Mesendoderm (in vitro differentiated cells): ENCODE results near the gene ZDHHC4.

Experiments used
- DNase-seq: peaks from one replicate; pipeline ENCODE4 v3.0.0; 2013
- H2AK5ac ChIP-seq: 2 replicates; pipeline ENCODE4 v1.6.1; 2013; ENCODE audit warnings: low read length, inconsistent platforms
- H2BK120ac ChIP-seq: 2 replicates; pipeline ENCODE4 v1.6.1; 2013; ENCODE audit warnings: low read depth, mild to moderate bottlenecking, low read length, moderate library complexity, mixed read lengths
- H2BK15ac ChIP-seq: replicated peaks from 2 replicates; pipeline ENCODE4 v1.6.1; 2013; ENCODE audit warnings: low read depth, mild to moderate bottlenecking, moderate library complexity
- H2BK5ac ChIP-seq: 2 replicates; pipeline ENCODE4 v1.6.1; 2013; ENCODE audit warnings: low read length, inconsistent platforms
- H3K18ac ChIP-seq: 2 replicates; pipeline ENCODE4 v1.6.1; 2013; ENCODE audit warnings: mild to moderate bottlenecking, low read length, mixed read lengths
- H3K23ac ChIP-seq: one replicate; pipeline ENCODE4 v1.6.1; 2013; ENCODE audit warnings: low read length
- H3K27ac ChIP-seq: 2 replicates; pipeline ENCODE4 v1.5.1; 2013; ENCODE audit warnings: low read depth, mild to moderate bottlenecking, inconsistent platforms, low read length, moderate library complexity
- H3K27me3 ChIP-seq: 2 replicates; pipeline ENCODE4 v1.6.1; 2013; ENCODE audit warnings: low read length, control low read depth, mild to moderate bottlenecking, inconsistent platforms; ENCODE audit not compliant: insufficient read depth, poor library complexity
- H3K36me3 ChIP-seq: 2 replicates; pipeline ENCODE4 v1.6.1; 2013; ENCODE audit warnings: low read length, inconsistent platforms; ENCODE audit not compliant: control insufficient read depth, insufficient read depth
- H3K4ac ChIP-seq: one replicate; pipeline ENCODE4 v1.6.1; 2013; ENCODE audit warnings: low read depth, mild to moderate bottlenecking, low read length, moderate library complexity
- H3K4me1 ChIP-seq: 2 replicates; pipeline ENCODE4 v1.6.1; 2013; ENCODE audit warnings: low read depth, low read length, inconsistent platforms; ENCODE audit not compliant: control insufficient read depth
- H3K4me2 ChIP-seq: 2 replicates; pipeline ENCODE4 v1.6.1; 2013; ENCODE audit warnings: low read length
- H3K4me3 ChIP-seq: 2 replicates; pipeline ENCODE4 v1.5.1; 2013; ENCODE audit warnings: mild to moderate bottlenecking, low read length
- H3K56ac ChIP-seq: one replicate; pipeline ENCODE4 v1.6.1; 2013; ENCODE audit warnings: low read length
- H3K79me1 ChIP-seq: 2 replicates; pipeline ENCODE4 v1.6.1; 2013; ENCODE audit warnings: low read length, inconsistent platforms
- H3K79me2 ChIP-seq: 2 replicates; pipeline ENCODE4 v1.6.1; 2013; ENCODE audit warnings: mild to moderate bottlenecking, low read length; ENCODE audit not compliant: control insufficient read depth, insufficient read depth
- H3K9ac ChIP-seq: 2 replicates; pipeline ENCODE4 v1.6.1; 2013; ENCODE audit warnings: low read length, inconsistent platforms
- H4K5ac ChIP-seq: one replicate; pipeline ENCODE4 v1.6.1; 2013; ENCODE audit warnings: low read length
- H4K8ac ChIP-seq: one replicate; pipeline ENCODE4 v1.6.1; 2013; ENCODE audit warnings: low read depth, mild to moderate bottlenecking, control low read depth, low read length, moderate library complexity
- WGBS: extraction: QIAGEN DNeasy Blood & Tissue Kit; methylation state at CpG from one replicate; pipeline ENCODE4 v1.1.7; 2013; ENCODE audit warnings: low lambda C conversion rate, missing lambda C conversion rate; ENCODE audit not compliant: insufficient coverage; ENCODE audit errors: extremely low coverage; 5-methylcytosine and 5-hydroxymethylcytosine counted together

ZDHHC4 gene

DNA sequence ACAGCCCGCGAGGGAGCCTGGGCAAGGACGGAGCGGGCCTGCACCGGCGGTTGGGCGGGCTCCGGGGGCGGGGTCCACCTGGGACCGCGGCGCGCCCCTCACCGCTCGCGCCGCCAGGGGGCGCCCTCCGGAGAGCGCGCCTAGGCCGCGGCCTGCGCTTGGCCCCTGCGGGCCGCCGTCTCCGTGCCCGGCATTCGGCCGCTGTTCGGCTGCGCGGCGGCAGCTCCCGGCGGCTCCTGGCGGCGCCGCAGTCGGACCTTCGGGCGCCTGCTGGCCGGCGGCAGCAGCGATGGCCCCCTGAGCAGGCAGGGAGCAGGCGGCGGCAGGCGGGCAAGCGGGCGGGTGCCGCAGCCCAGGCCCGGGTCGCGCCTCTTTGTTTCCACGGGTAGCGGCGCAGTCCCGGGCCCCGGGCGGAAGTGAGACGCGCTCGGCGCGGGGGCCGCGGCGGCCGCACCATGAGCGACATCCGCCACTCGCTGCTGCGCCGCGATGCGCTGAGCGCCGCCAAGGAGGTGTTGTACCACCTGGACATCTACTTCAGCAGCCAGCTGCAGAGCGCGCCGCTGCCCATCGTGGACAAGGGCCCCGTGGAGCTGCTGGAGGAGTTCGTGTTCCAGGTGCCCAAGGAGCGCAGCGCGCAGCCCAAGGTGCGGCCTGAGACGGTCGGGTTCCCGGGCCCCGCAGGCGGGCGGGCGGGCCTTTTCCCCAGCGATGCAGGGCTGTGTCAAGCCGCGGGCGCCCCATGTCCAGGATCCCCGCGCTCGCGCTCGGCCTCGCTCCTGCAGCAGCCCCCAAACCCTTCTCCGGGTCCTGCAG is 12.8 kb downstream of the ZDHHC4 start, which contains the start of gene INTS15:
Gene INTS15, plus strand, starts transcription at position 193 of the 816 bp plus-strand sequence. Its CDS starts 263 bp downstream, at position 456.
- no peaks in the 10 kb centered on the region for H3K79me2 ChIP-seq
- H3K79me1 ChIP-seq: no peaks in the 10 kb centered on the region
- H3K27ac ChIP-seq: peak within 1 kb of the TSS; percentile 83
- no peak within 1 kb of the TSS for H4K5ac ChIP-seq
- H2BK120ac ChIP-seq: no peak within 1 kb of the TSS
- no peaks in the 10 kb centered on the region for H3K27me3 ChIP-seq
- H2AK5ac ChIP-seq: no peak within 1 kb of the TSS
- peak within 1 kb of the TSS; percentile 97 for H3K9ac ChIP-seq
- no peak within 1 kb of the TSS for H3K23ac ChIP-seq
- peak within 1 kb of the TSS; percentile 98 for H3K4me3 ChIP-seq
- H2BK5ac ChIP-seq: no peak within 1 kb of the TSS
- no peak within 1 kb of the TSS for H2BK15ac ChIP-seq
- DNase-seq: peak; percentile 87
- H4K8ac ChIP-seq: no peak within 1 kb of the TSS
- WGBS: no CpG with 5 or more reads among the region's 107 CpGs
- H3K56ac ChIP-seq: peak within 1 kb of the TSS; percentile 99
- peaks cover 3% of the 10 kb centered on the region for H3K36me3 ChIP-seq
- H3K4me2 ChIP-seq: peak within 1 kb of the TSS; percentile 83
- H3K4ac ChIP-seq: peak within 1 kb of the TSS; percentile 57
- no peaks in the 10 kb centered on the region for H3K4me1 ChIP-seq
- H3K18ac ChIP-seq: peak within 1 kb of the TSS; percentile 94

DNA sequence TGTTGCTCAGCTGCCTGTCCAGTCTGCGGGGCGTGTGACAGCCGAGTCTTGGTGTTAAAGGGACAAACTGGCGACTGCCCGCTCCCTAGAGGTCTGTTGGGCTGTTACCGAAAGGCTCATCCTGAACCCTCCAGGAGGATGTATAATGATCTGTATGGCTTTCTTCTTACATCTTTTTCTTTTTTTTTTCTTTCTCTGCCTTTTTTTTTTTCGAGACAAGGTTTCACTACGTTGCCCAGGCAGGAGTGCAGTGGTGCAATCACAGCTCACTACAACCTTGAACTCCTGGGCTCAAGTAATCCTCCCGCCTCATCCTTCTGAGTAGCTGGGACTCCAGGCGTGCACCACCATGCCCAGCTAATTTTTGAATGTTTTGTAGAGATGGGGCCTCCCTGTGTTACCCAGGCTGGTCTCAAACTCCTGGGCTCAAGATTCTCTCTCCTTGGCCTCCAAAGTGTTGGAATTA is 13.4 kb downstream of the ZDHHC4 start:
- Histone ChIP-seq H4K5ac (no peak overlapping the region), H3K79me2 (no peaks in the 10 kb centered on the region), H3K27ac (peak overlapping the region; percentile 83), H2BK120ac (no peak overlapping the region), H3K4ac (peak overlapping the region; percentile 26), H2BK15ac (no peak overlapping the region), H3K27me3 (no peaks in the 10 kb centered on the region), H2AK5ac (no peak overlapping the region), H3K18ac (no peak overlapping the region), H3K9ac (peak overlapping the region; percentile 97), H3K56ac (peak overlapping the region; percentile 99), H3K79me1 (no peaks in the 10 kb centered on the region), H2BK5ac (no peak overlapping the region), H3K36me3 (peaks cover 4% of the 10 kb centered on the region), H3K4me1 (no peaks in the 10 kb centered on the region), H3K4me2 (peak overlapping the region; percentile 83), H4K8ac (no peak overlapping the region), H3K4me3 (peak overlapping the region; percentile 98), H3K23ac (no peak overlapping the region)
- DNase-seq: peak; percentile 67
- no CpG with 5 or more reads among the region's 10 CpGs for WGBS

GRCh38 chr7:6600093-6600492 is 22.8 kb downstream of the ZDHHC4 start:
- no peak overlapping the region for H2BK15ac ChIP-seq
- no peak overlapping the region for H3K27ac ChIP-seq
- no CpG with 5 or more reads among the region's 15 CpGs for WGBS
- H2BK5ac ChIP-seq: no peak overlapping the region
- DNase-seq: no peak
- no peak overlapping the region for H3K56ac ChIP-seq
- no peak overlapping the region for H3K9ac ChIP-seq
- no peaks in the 10 kb centered on the region for H3K79me2 ChIP-seq
- H3K4me3 ChIP-seq: no peak overlapping the region
- no peak overlapping the region for H4K5ac ChIP-seq
- H2BK120ac ChIP-seq: no peak overlapping the region
- H3K4me1 ChIP-seq: no peaks in the 10 kb centered on the region
- no peak overlapping the region for H2AK5ac ChIP-seq
- H3K23ac ChIP-seq: no peak overlapping the region
- no peaks in the 10 kb centered on the region for H3K27me3 ChIP-seq
- no peaks in the 10 kb centered on the region for H3K79me1 ChIP-seq
- no peak overlapping the region for H4K8ac ChIP-seq
- H3K4me2 ChIP-seq: no peak overlapping the region
- no peak overlapping the region for H3K4ac ChIP-seq
- H3K36me3 ChIP-seq: peaks cover 7% of the 10 kb centered on the region
- H3K18ac ChIP-seq: no peak overlapping the region

DNA sequence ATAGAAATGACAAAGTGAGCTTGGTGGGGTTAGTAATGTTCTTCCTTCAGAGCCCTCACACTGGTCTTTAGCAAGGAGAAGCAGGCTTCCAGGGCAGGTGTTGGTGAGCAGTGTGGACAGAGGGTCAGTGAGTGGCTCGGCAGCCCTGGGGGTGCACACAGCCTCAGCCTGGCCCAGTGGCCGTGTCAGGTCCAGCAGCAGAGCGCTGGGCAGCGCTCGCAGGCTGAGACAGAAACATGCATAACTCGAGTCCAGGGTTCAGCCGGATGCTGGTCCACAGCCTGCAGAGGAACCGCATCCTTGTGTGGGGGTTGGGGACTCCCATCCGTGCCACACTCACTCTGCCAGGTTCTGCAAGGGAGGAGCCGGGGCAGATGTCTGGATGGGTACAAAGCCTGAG is 27.2 kb downstream of the ZDHHC4 start:
- no peak overlapping the region for H4K5ac ChIP-seq
- no peak overlapping the region for H2AK5ac ChIP-seq
- DNase-seq: no peak
- no peak overlapping the region for H3K4ac ChIP-seq
- H3K18ac ChIP-seq: no peak overlapping the region
- H3K4me1 ChIP-seq: no peaks in the 10 kb centered on the region
- H3K23ac ChIP-seq: no peak overlapping the region
- WGBS: no CpG with 5 or more reads among the region's 10 CpGs
- H3K27ac ChIP-seq: no peak overlapping the region
- H3K4me3 ChIP-seq: no peak overlapping the region
- H3K36me3 ChIP-seq: peaks cover 3% of the 10 kb centered on the region
- H3K79me1 ChIP-seq: no peaks in the 10 kb centered on the region
- H3K4me2 ChIP-seq: no peak overlapping the region
- no peak overlapping the region for H4K8ac ChIP-seq
- no peaks in the 10 kb centered on the region for H3K27me3 ChIP-seq
- no peak overlapping the region for H3K9ac ChIP-seq
- no peak overlapping the region for H2BK120ac ChIP-seq
- no peak overlapping the region for H2BK15ac ChIP-seq
- no peaks in the 10 kb centered on the region for H3K79me2 ChIP-seq
- H3K56ac ChIP-seq: no peak overlapping the region
- H2BK5ac ChIP-seq: no peak overlapping the region

- Histone ChIP-seq H3K4me2 (no peak overlapping the region), H3K79me2 (no peaks in the 10 kb centered on the region), H3K27me3 (no peaks in the 10 kb centered on the region), H3K56ac (no peak overlapping the region), H3K23ac (no peak overlapping the region), H2BK120ac (no peak overlapping the region), H3K9ac (no peak overlapping the region), H3K27ac (no peak overlapping the region), H2BK15ac (no peak overlapping the region), H4K5ac (no peak overlapping the region), H3K79me1 (no peaks in the 10 kb centered on the region), H2AK5ac (no peak overlapping the region), H3K4ac (no peak overlapping the region), H3K18ac (no peak overlapping the region), H3K4me1 (no peaks in the 10 kb centered on the region), H2BK5ac (no peak overlapping the region), H3K36me3 (peaks cover 3% of the 10 kb centered on the region), H4K8ac (no peak overlapping the region), H3K4me3 (no peak overlapping the region)
- WGBS: no CpG with 5 or more reads among the region's 36 CpGs
- no peak for DNase-seq
Observed at GRCh38 chr7:6606866-6607583, 29.8 kb downstream of the ZDHHC4 start.
